ENCODE measurements around the gene PDE2A.
"Not testable (repeated sequence)": the region's sequence is repeated elsewhere in the genome, so short reads cannot be mapped to it uniquely, and the experiment has no call there.

The PDE2A gene

GRCh38 chr11:72573855-72574445, 100.3 kb downstream of the PDE2A start:
- FAIRE-seq: no peak

DNA sequence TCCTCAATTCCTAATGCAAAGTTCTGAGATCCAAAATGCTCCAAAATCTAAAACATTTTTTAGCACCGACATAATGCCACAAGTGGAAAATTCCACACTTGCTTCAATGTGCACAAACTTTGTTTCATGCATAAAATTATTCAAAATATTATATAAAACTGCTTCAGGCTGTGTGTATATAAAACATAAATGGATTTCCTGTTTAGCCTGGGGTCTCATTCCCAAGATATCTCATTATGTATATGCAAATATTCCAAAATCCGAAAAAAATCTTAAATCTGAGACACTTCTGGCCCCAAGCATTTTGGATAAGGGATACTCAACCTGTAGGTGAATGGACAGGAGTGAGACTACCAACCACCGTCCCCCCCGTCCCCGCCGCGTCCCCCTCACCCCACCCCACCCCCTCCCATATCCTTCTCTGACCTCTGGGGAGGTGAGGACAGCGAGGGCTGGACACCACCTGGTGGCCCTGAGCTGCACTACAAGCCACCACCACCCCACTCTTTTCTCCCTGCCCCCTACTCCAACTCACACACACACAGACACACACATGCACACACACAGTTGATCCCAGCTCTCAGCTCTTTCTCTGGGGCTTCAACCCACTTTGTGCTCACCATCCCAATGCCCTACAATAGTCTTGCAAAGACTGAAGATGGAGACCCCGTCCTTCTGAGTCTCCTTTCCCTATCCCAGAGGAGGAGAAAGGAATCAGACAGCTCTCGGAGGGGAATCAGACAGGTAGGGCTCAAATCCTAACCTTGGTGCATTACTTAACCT, 101.0 kb downstream of the PDE2A start:
- FAIRE-seq: no peak

DNA sequence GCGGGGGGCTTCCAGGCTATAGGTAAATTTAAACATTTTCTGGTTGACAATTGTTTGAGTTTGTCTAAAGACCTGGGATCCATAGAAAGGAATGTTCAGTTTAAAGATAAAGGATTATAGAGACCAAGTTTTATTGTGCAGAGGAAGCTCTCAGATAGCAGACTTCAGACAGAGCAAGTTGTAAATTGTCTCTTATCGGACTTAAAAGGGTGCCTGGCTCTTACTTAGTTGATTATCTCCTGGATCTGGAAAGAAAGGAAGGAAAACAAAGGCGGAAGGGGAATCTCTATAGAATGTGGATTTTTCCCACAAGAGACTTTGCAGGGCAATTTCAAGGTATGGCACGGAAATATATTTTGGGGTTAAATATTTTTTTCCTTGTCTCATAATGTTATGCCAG, 101.7 kb downstream of the PDE2A start:
- not testable (repeated sequence) for FAIRE-seq

- no peak for FAIRE-seq
These were observed 103.1 kb downstream of the PDE2A start for GRCh38 chr11:72570893-72571661.

- no peak for FAIRE-seq
These were observed 104.0 kb downstream of the PDE2A start for GRCh38 chr11:72569966-72570892.

DNA sequence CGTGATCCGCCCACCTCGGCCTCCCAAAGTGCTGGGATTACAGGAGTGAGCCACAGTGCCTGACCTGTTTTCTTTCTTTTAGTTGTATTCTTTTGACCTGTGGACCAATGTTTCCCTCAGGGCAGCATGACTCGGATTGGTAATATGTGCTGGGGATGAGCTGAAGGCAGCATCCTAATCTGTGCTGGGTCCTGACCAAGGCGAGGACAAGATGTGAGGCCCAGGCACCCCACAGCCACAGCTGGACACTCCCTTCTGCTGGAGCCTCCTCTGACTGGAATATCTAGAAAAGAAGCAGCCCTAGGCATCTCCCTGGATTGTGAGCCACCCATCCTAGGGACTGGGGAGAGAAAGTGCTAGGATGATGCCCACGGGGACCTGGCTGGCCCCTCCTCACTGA, 105.4 kb downstream of the PDE2A start:
- no peak for FAIRE-seq

GRCh38 chr11:72562431-72562830, 111.8 kb downstream of the PDE2A start:
- FAIRE-seq: no peak

GRCh38 chr11:72561856-72562255, 112.4 kb downstream of the PDE2A start:
- FAIRE-seq: no peak

DNA sequence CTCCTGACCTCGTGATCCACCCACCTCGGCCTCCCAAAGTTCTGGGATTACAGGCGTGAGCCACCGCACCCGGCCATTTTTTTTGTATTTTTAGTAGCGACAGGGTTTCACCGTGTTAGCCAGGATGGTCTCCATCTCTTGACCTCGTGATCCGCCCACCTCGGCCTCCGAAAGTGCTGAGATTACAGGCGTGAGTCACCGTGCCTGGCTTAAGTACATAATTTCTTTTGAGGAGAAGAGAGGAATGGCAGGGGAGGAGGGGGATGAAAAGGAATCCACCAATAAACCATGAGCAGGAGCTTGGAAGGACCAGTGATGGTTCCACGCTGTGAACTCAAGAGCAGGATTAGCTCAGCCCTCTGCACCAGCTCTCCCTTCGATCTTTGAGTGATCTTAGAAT, 113.4 kb downstream of the PDE2A start:
- not testable (repeated sequence) for FAIRE-seq

GRCh38 chr11:72556433-72556832, 117.8 kb downstream of the PDE2A start:
- no peak for FAIRE-seq

DNA sequence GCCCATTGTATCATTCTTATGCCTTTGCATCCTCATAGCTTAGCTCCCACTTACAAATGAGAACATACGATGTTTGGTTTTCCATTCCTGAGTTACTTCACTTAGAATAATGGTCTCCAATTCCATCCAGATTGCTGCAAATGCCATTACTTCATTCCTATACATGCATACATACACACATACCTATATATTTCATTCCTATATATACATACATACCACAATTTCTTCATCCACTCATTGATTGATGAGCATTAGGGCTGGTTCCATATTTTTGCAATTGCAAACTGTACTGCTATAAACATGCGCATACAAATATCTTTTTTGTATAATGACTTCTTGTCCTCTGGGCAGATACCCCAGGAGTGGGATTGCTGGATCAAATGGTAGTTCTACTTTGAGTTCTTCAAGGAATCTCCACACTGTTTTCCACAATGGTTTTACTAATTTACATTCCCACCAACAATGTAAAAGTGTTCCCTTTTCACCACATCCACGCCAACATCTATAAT, 119.2 kb downstream of the PDE2A start:
- FAIRE-seq: not testable (repeated sequence)

DNA sequence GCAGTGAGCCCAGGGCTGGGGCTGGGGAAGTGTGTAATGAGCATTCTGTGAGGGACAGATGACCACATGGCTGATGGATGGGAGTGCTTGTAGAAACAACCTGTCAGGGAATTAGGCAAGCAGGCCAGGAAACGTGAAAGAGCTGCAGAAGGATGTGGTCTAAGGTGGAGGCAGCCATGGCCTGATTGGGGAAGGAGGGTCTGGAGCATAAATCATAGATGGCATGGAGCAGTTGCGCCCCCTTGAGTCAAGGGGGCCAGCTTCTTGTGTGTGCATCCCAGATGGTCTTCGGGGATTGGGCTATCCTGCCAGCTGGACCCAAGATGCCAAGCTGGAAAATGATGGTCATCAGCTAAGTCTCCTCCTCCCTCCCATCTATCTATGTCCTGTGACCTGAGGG, 120.5 kb downstream of the PDE2A start:
- FAIRE-seq: no peak

GRCh38 chr11:72552399-72552910, 121.8 kb downstream of the PDE2A start:
- no peak for FAIRE-seq

DNA sequence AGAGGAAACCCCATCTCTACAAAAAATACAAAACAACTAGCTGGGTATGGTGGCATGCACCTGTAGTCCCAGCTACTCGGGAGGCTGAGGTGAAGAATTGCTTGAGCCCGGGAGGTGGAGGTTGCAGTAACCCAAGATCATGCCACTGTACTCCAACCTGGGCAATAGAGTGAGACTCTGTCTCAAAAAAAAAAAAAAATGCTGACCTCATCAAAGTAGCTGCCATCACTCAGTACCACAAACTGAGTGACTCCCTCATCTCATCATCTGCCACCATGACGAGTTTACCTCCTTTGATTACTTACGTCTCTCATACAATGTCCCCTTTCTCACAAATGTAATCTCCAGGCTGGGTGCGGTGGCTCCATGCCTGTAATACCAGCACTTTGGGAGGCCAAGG, 122.7 kb downstream of the PDE2A start:
- no peak for FAIRE-seq

DNA sequence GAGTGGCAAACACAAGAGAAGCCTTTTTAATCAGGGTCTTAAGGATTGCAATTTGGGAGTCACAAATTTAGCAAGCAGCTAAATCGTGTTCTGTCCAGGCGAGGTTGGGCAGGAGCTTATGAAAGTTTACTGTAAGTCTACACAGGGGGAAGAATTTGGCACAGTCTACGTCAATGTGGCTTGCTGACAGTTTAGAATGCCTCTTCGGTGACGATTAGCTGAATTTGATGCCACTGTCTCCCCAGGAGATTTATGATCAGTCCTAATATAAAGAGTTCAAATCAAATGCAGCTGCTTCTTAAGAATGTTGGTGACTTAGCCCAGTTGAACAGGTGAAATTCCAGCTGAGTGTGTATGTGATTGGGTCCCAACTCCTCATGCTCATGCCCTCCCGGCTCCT, 125.8 kb downstream of the PDE2A start:
- no peak for FAIRE-seq

DNA sequence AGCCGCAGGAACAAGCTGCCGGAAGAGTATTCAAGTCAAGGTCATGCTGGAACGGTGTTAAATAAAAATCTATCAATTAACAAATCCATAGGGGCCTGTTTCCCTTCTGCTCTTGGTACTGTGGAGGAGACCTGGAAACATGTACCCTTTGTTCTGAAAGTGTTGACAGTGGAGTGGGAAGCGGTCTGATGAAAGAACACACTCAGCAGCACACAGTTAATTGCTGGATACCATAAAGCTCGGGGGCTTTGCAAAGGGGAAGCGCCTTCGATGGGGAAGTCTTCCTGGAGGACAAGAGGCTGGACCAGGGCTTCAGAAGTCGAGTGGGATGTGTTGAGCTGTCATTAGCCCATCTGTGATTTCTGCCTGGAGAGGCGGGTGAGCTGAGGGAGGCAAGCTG, 127.4 kb downstream of the PDE2A start:
- FAIRE-seq: no peak

DNA sequence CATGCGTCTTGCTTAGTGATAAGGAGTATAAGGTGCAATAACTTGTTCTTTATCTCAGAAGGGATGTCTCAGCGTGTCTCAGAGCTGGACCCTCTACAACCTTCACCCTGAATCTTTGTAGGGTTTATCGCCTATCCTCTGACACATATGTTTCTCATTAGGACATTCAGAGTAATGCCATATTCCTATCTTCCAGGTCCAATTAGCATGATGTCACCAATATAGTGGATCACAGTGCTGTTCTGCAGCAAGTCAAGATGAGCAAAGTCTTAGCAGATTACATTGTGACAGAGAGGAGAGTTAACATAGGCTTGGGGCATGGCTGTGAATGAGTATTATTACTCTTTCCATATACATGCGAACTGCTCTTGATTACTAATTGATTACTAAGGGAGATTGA, 129.6 kb downstream of the PDE2A start:
- FAIRE-seq: no peak

GRCh38 chr11:72543849-72544542, 130.2 kb downstream of the PDE2A start:
- FAIRE-seq: no peak

DNA sequence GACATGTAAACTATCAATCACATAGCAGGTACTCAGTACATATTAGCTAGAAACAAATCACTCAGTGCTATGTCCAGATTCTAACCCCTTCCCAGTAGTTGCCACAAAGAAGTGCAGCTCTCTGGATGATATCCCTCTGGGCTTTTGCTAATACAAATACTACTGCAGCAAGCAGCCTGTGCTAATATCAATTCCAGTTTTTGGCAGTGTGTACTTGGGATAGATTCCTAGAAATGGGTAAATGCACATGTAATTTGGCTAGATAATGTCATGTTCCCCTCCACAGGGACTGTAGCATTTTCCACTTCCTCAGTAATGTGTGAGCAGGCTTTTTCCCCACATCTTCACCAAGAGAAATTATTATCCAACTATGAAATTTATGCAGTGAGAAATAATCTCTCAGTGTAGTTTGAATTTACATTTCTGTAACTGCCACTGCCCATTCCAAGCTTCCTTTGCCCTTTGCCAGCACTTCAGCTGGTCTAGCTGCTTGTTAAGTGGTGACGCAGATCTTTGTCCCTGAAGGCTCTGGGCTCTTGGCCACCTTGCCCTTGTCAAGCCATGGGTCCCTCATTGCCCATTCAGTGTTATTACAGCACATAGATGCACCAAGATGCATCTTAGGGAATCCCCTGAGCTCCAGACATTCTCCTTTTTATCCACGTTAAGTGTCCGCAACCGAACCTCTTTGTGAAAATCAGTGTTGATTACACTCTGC, 132.8 kb downstream of the PDE2A start:
- FAIRE-seq: no peak

GRCh38 chr11:72537051-72537450, 137.2 kb downstream of the PDE2A start:
- no peak for FAIRE-seq

GRCh38 chr11:72535194-72535547, 139.1 kb downstream of the PDE2A start:
- no peak for FAIRE-seq

Measured in A204.1 (cell line).